NT2/D1 (cell line): Measurements from ENCODE around the gene FBXW8.

Source experiments
- YY1 ChIP-seq: IDR thresholded peaks from 2 replicates; pipeline ENCODE4 v1.6.1; 2011; ENCODE audit not compliant: insufficient read length, insufficient read depth
- ZNF274 ChIP-seq: IDR thresholded peaks from 2 replicates; pipeline ENCODE4 v1.6.1; 2011; ENCODE audit warnings: mild to moderate bottlenecking, low read depth, low read length

DNA sequence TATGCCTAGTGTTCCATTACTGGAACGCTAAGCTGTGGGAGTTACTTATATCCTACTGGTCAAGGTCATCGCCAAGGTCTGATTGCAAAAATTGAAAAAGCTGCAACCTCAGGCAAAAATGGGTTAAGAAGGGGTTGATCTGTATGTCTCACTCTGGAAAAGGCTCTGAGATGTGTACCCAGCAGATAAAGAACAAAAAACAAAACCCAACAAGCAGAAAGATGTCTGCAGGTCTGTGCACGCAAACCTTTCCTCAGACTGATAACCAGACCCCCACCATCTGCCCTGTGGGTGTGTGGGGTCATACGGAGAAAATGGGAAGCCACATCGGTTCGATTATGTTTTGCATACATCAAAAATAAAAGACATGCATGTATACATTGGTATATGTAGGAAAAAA is 132.1 kb downstream of the FBXW8 start:
- TF ChIP-seq YY1, result no peak
- no peak for TF ChIP-seq ZNF274
